H1 (cell line): ENCODE measurements around the gene ZNF135. TPM values are rescaled to one million over a fixed set of nuclear protein-coding genes. Genes with fewer than 3 reads are reported as not detected.

ENCODE experiments used
- CTBP2 ChIP-seq: IDR thresholded peaks from 2 replicates; pipeline ENCODE4 v1.7.0; 2011; ENCODE audit warnings: borderline replicate concordance, mild to moderate bottlenecking, moderate library complexity, mixed read lengths, low read length; ENCODE audit not compliant: insufficient read depth, insufficient read length
- GTF2F1 ChIP-seq: IDR thresholded peaks from 2 replicates; pipeline ENCODE4 v1.6.1; 2012; ENCODE audit warnings: low read depth, low read length, improper control_type of control experiment, borderline replicate concordance
- HDAC2 ChIP-seq, 2 experiments: fragments of 300-600 bp in 1 of 2; sonication (generic) in 1 of 2; IDR thresholded peaks; 2 replicates each; pipeline ENCODE4 v1.6.1; 2011 to 2012; ENCODE audit warnings: low read depth in 2 of 2, low read length in 2 of 2, mild to moderate bottlenecking in 2 of 2, moderate library complexity in 2 of 2, borderline replicate concordance in 1 of 2, inconsistent platforms in 1 of 2
- KDM5A ChIP-seq: fragments of 200-600 bp; IDR thresholded peaks from 2 replicates; pipeline ENCODE4 v1.7.1; 2012; ENCODE audit warnings: mild to moderate bottlenecking, low read length, inconsistent platforms, mixed read lengths
- POLR2AphosphoS5 ChIP-seq: IDR thresholded peaks from 2 replicates; pipeline ENCODE4 v1.6.1; 2011; ENCODE audit warnings: low read depth, low read length
- polyA plus RNA-seq, 7 experiments: library from polyadenylated mRNA; depleted of rRNA in 3 of 7; stranded (reverse) in 5 of 7; unstranded in 2 of 7; fragments of >200 nt in 5 of 7; fragments of 200-250 nt in 2 of 7; gene quantifications; 1 replicate in 5 of 7; 2 replicates in 1 of 7; 4 replicates in 1 of 7; pipeline versions ENCODE4 v1.2.1 to v1.2.3, GENCODE V29; 2011 to 2013; ENCODE audit warnings: missing spikeins in 2 of 7, mixed read lengths in 2 of 7
- total RNA-seq: library from RNA; stranded (reverse); fragmentation: NEBNext Ultra II Directional; extraction: Animal tissue kit (Norgen Biotek cat#: 25700); gene quantifications from 2 replicates; pipeline ENCODE4 v1.2.1, GENCODE V29; 2021

ZNF135 gene
- total and polyA plus RNA-seq, 2 of the 8 experiments (the other 6 are each of a cell fraction or from before 2014, with no cell fraction given): 5.2 to 7.9 TPM

DNA sequence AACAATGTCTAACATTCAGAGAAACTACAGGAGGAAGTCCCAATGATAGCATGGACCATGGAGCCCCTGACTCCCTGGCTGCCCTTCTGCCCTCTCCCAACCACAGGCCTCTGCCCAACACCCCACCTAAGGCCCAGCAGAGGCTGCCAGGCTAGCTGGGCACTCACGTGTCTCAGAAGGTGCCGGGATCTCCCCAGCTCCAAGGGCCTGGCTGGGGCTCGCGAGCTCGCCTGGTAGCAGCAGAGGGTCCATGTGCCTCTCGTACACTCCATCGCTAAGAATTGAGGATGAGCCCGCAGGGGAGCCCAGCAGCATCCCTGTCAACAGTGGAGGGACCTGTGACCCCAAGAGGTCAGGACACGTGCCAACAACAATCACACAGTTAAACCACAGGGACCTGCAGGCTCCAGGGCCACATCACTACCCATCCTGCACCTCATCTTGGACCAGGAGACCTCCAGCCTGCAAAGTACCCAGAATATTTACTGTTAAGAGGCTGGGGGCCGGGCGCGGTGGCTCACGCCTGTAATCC is 29.5 kb downstream of the ZNF135 start (continued):
- TF ChIP-seq HDAC2 (IDR thresholded peaks at IDR 0.05; ENCODE audit: borderline replicate concordance in 1 of 2, low read depth in 2 of 2, low read length in 2 of 2) (no peak), POLR2AphosphoS5 (no peak), KDM5A (no peak), CTBP2 (no peak), GTF2F1 (no peak)
- TF ChIP-seq, all 59 proteins: peak for 0
